BE2C (cell line): ENCODE results near the gene GNRH2.

Experiments used
- DNase-seq: peaks from one replicate; pipeline ENCODE4 v3.0.0-alpha.2; 2020
- H3K27me3 ChIP-seq: fragments of 250-450 bp; sonication (Bioruptor Pico); 2 replicates; pipeline ENCODE4 v1.5.1; 2020; ENCODE audit warnings: mild to moderate bottlenecking
- H3K36me3 ChIP-seq: fragments of 250-450 bp; sonication (Bioruptor Pico); 2 replicates; pipeline ENCODE4 v1.5.1; 2020; ENCODE audit warnings: mild to moderate bottlenecking
- H3K4me1 ChIP-seq: fragments of 250-450 bp; sonication (Bioruptor Pico); 2 replicates; pipeline ENCODE4 v1.5.1; 2020
- H3K4me3 ChIP-seq: 2 replicates; pipeline ENCODE4 v1.5.1; 2011; ENCODE audit warnings: low read depth, low read length
- H3K9me3 ChIP-seq: fragments of 250-450 bp; sonication (Bioruptor Pico); 2 replicates; pipeline ENCODE4 v1.5.1; 2020
- CTCF ChIP-seq: IDR thresholded peaks from 2 replicates; pipeline ENCODE4 v1.5.1; 2012; ENCODE audit warnings: mild to moderate bottlenecking, low read depth, low read length

The GNRH2 gene

GRCh38 chr20:3080939-3081388 is 37.5 kb downstream of the GNRH2 start:
- H3K27me3 ChIP-seq, result peaks cover 37% of the 10 kb centered on the region
- H3K4me1 ChIP-seq, result no peaks in the 10 kb centered on the region
- no peak for TF ChIP-seq CTCF
- no peak for DNase-seq
- H3K9me3 ChIP-seq, result no peaks in the 10 kb centered on the region
- H3K4me3 ChIP-seq, result no peak overlapping the region
- no peaks in the 10 kb centered on the region for H3K36me3 ChIP-seq

GRCh38 chr20:3081641-3082040 is 38.2 kb downstream of the GNRH2 start:
- H3K4me3 ChIP-seq, result no peak overlapping the region
- no peaks in the 10 kb centered on the region for H3K4me1 ChIP-seq
- no peak for DNase-seq
- no peaks in the 10 kb centered on the region for H3K9me3 ChIP-seq
- H3K36me3 ChIP-seq, result no peaks in the 10 kb centered on the region
- H3K27me3 ChIP-seq, result peaks cover 37% of the 10 kb centered on the region
- TF ChIP-seq CTCF, result no peak

GRCh38 chr20:3082306-3082951 is 39.0 kb downstream of the GNRH2 start:
- no peaks in the 10 kb centered on the region for H3K36me3 ChIP-seq
- DNase-seq, result no peak
- no peak overlapping the region for H3K4me3 ChIP-seq
- H3K9me3 ChIP-seq, result no peaks in the 10 kb centered on the region
- no peaks in the 10 kb centered on the region for H3K4me1 ChIP-seq
- peaks cover 37% of the 10 kb centered on the region for H3K27me3 ChIP-seq
- no peak for TF ChIP-seq CTCF

GRCh38 chr20:3082955-3083952 is 39.8 kb downstream of the GNRH2 start:
- Histone ChIP-seq H3K27me3 (peaks cover 37% of the 10 kb centered on the region), H3K36me3 (no peaks in the 10 kb centered on the region), H3K4me3 (no peak overlapping the region), H3K9me3 (no peaks in the 10 kb centered on the region), H3K4me1 (no peaks in the 10 kb centered on the region)
- no peak for DNase-seq
- TF ChIP-seq CTCF, result no peak

- no peak for TF ChIP-seq CTCF
- no peaks in the 10 kb centered on the region for H3K9me3 ChIP-seq
- no peaks in the 10 kb centered on the region for H3K4me1 ChIP-seq
- H3K4me3 ChIP-seq, result no peak within 1 kb of the TSS
- peaks cover 29% of the 10 kb centered on the region for H3K27me3 ChIP-seq
- no peak for DNase-seq
- no peaks in the 10 kb centered on the region for H3K36me3 ChIP-seq
Observed at GRCh38 chr20:3084283-3084985, 41.0 kb downstream of the GNRH2 start, which contains the start of gene AVP. Gene AVP, minus strand, starts transcription at chr20:3084724. Its CDS starts 50 bp downstream, at chr20:3084674.
